K562 (cell line): ENCODE measurements around the gene SOX6. TPM values are rescaled to one million over a fixed set of nuclear protein-coding genes. Genes with fewer than 3 reads are reported as not detected.

Experiments
- ATAC-seq: fragments of 200-7000 bp; cut with Tn5 transposase; 3 replicates; pipeline ENCODE4 v1.9.1; 2020; ENCODE audit warnings: moderate library complexity
- BruUV-seq: library from RNA; stranded (reverse); fragments of 400-500 nt; replicated peaks from 2 replicates; lab custom pipeline; 2021; lab: Mats Ljungman, UMichigan
- CTCF ChIA-PET: fragments of 300-600 bp; formaldehyde crosslinking; extraction: SDS; loops from one replicate; lab custom pipeline; 2021; ENCODE audit warnings: low intra/inter-chr PET ratio; lab: Yijun Ruan, JAX
- POLR2A ChIA-PET: fragments of 300-600, 350-650 bp; sonication (Branson Sonifier 250); formaldehyde crosslinking; extraction: SDS; loops from one replicate; lab custom pipeline; 2021; ENCODE audit warnings: antibody characterized with exemption, inconsistent platforms; lab: Yijun Ruan, JAX
- DNase-seq, 4 experiments: peaks; one replicate each; pipeline versions ENCODE4 v3.0.0 to v3.0.0-alpha.2; 2011 to 2018; ENCODE audit warnings: low spot score in 3 of 4, mixed read lengths in 3 of 4; ENCODE audit errors: extremely low read depth in 1 of 4
- FAIRE-seq: peaks from 2 replicates; lab custom pipeline; 2011; peaks lifted over from hg19 to GRCh38; lab: Jason Lieb, UNC
- H2AFZ ChIP-seq: 2 replicates; pipeline ENCODE4 v1.6.0; 2011; ENCODE audit warnings: low read depth, low read length, control low read depth, inconsistent platforms
- H3K27ac ChIP-seq: fragments of 200-600 bp; 3 replicates; pipeline ENCODE4 v1.8.0; 2011; ENCODE audit warnings: low read depth, mild to moderate bottlenecking, control low read depth, inconsistent platforms, low read length, moderate library complexity, mixed read lengths; ENCODE audit errors: extremely low read depth
- H3K27me3 ChIP-seq, 2 experiments: fragments of 300-600 bp in 1 of 2; 2 replicates in 1 of 2; 3 replicates in 1 of 2; pipeline versions ENCODE4 v1.6.0 to v1.8.0; 2011; ENCODE audit warnings: inconsistent platforms in 2 of 2, low read length in 2 of 2, mild to moderate bottlenecking in 1 of 2, mixed read lengths in 1 of 2, moderate library complexity in 1 of 2; ENCODE audit not compliant: control insufficient read depth in 2 of 2, insufficient read depth in 2 of 2
- H3K36me3 ChIP-seq: fragments of 300-600 bp; 3 replicates; pipeline ENCODE4 v1.8.0; 2011; ENCODE audit warnings: mild to moderate bottlenecking, low read length, inconsistent platforms; ENCODE audit not compliant: control insufficient read depth, insufficient read depth
- H3K4me1 ChIP-seq, 2 experiments: fragments of 200-600 bp in 1 of 2; replicated peaks in 1 of 2; 2 replicates in 1 of 2; 3 replicates in 1 of 2; pipeline versions ENCODE4 v1.5.1 to v1.8.0; 2011; ENCODE audit warnings: inconsistent platforms in 2 of 2, low read length in 2 of 2, mild to moderate bottlenecking in 1 of 2, mixed read lengths in 1 of 2, moderate library complexity in 1 of 2; ENCODE audit not compliant: control insufficient read depth in 2 of 2, insufficient read depth in 2 of 2
- H3K4me2 ChIP-seq: 2 replicates; pipeline ENCODE4 v1.6.1; 2011; ENCODE audit warnings: low read length, control low read depth, inconsistent platforms, mixed read lengths; ENCODE audit not compliant: insufficient read depth
- H3K4me3 ChIP-seq: fragments of 200-600 bp; sonication (generic), shearing (Covaris generic); 2 replicates; pipeline ENCODE4 v1.5.1; 2016; ENCODE audit warnings: control low read depth, inconsistent platforms
- H3K79me2 ChIP-seq: fragments of 200-600 bp; 3 replicates; pipeline ENCODE4 v1.8.0; 2011; ENCODE audit warnings: low read length, inconsistent platforms; ENCODE audit not compliant: control insufficient read depth, insufficient read depth
- H3K9ac ChIP-seq, 2 experiments: 2 replicates each; pipeline versions ENCODE4 v1.6.0 to v1.6.1; 2011; ENCODE audit warnings: low read depth in 2 of 2, low read length in 2 of 2, control low read depth in 1 of 2, inconsistent platforms in 1 of 2, mild to moderate bottlenecking in 1 of 2, mixed read lengths in 1 of 2; ENCODE audit not compliant: insufficient read depth in 1 of 2
- H3K9me1 ChIP-seq: one replicate; pipeline ENCODE4 v1.6.0; 2011; ENCODE audit warnings: inconsistent platforms, mild to moderate bottlenecking, low read length, moderate library complexity; ENCODE audit not compliant: control insufficient read depth, insufficient read depth
- H3K9me3 ChIP-seq: replicated peaks from 2 replicates; pipeline ENCODE4 v1.5.1; 2011; ENCODE audit warnings: low read depth, low read length, inconsistent platforms; ENCODE audit not compliant: control insufficient read depth, insufficient read depth
- H4K20me1 ChIP-seq: replicated peaks from 2 replicates; pipeline ENCODE4 v1.6.1; 2011; ENCODE audit warnings: low read length, inconsistent platforms, mixed read lengths; ENCODE audit not compliant: control insufficient read depth, insufficient read depth
- ETV6 ChIP-seq, 3 experiments: fragments of 150-350 bp in 1 of 3; sonication (generic) in 1 of 3; formaldehyde crosslinking in 1 of 3; IDR thresholded peaks; 2 replicates each; pipeline versions ENCODE4 v1.6.1 to v1.8.0; 2014 to 2022; ENCODE audit warnings: borderline replicate concordance in 2 of 3, low read depth in 2 of 3, antibody characterized with exemption in 1 of 3, low read length in 1 of 3, mild to moderate bottlenecking in 1 of 3, missing genetic modification reagents in 1 of 3
- HNRNPK ChIP-seq: fragments of 200-400 bp; formaldehyde crosslinking; IDR thresholded peaks from one replicate; pipeline ENCODE4 v1.6.1; 2018; ENCODE audit warnings: mild to moderate bottlenecking, low read depth, low read length; ENCODE audit not compliant: poor library complexity, severe bottlenecking
- JUNB ChIP-seq: fragments of 450-650 bp; formaldehyde crosslinking; conservative IDR thresholded peaks from 2 replicates; pipeline ENCODE4 v1.4.0; 2020; ENCODE audit warnings: mild to moderate bottlenecking
- PCBP1 ChIP-seq: fragments of 200-400 bp; formaldehyde crosslinking; IDR thresholded peaks from 2 replicates; pipeline ENCODE4 v1.6.1; 2018; ENCODE audit warnings: mild to moderate bottlenecking, low read depth, low read length; ENCODE audit not compliant: poor library complexity, severe bottlenecking
- PCBP2 ChIP-seq: fragments of 200-400 bp; formaldehyde crosslinking; IDR thresholded peaks from 2 replicates; pipeline ENCODE4 v1.6.1; 2018; ENCODE audit warnings: low read length, low read depth, mild to moderate bottlenecking, moderate library complexity; ENCODE audit not compliant: poor library complexity, severe bottlenecking
- PPARD ChIP-seq: fragments of 250-450 bp; sonication (Bioruptor Pico); IDR thresholded peaks from 2 replicates; pipeline ENCODE4 v1.8.0; 2022; ENCODE audit warnings: inconsistent platforms, mild to moderate bottlenecking, moderate library complexity
- SRF ChIP-seq, 2 experiments: fragments of 250-450, 450-650 bp in 1 of 2; sonication (Bioruptor Pico) in 1 of 2; sonication (generic) in 1 of 2; formaldehyde crosslinking; IDR thresholded peaks; 2 replicates each; pipeline versions ENCODE4 v1.5.0 to v1.5.1; 2020 to 2022; ENCODE audit warnings: mild to moderate bottlenecking in 1 of 2, missing genetic modification reagents in 1 of 2
- ZNF778 ChIP-seq: fragments of 450-650 bp; formaldehyde crosslinking; IDR thresholded peaks from 2 replicates; pipeline ENCODE4 v1.4.0; 2020; ENCODE audit warnings: mild to moderate bottlenecking, moderate library complexity
- ZNF79 ChIP-seq: fragments of 250-450 bp; sonication (Bioruptor Pico); IDR thresholded peaks from 2 replicates; pipeline ENCODE4 v1.4.0; 2020; ENCODE audit warnings: low read depth, mild to moderate bottlenecking, moderate library complexity
- in situ Hi-C: fragments of 300-500 bp; cut with MboI; formaldehyde crosslinking; loops from 4 replicates; pipeline ENCODE4 v1.15.0; 2018; ENCODE audit warnings: inconsistent platforms, mixed read lengths
- intact Hi-C: fragments of 100-400 bp; cut with micrococcal nuclease; formaldehyde crosslinking; loops from 2 replicates; pipeline ENCODE4 v1.14.2; 2022
- polyA plus RNA-seq, 8 experiments: library from polyadenylated mRNA; depleted of rRNA in 4 of 8; stranded (reverse) in 5 of 8; unstranded in 3 of 8; fragments of >200 nt; fragmentation: Nextera tagmentation in 2 of 8; fragmentation: Illumina TruSeq in 1 of 8; extraction: Ambion mirVana in 2 of 8; extraction: Trizol in 1 of 8; gene quantifications; 2 replicates each; pipeline versions ENCODE4 v1.2.1 to v1.2.3, GENCODE V29; 2011 to 2014; ENCODE audit warnings: inconsistent platforms in 1 of 8, missing spikeins in 1 of 8
- total RNA-seq, 7 experiments: library from RNA; depleted of rRNA in 6 of 7; stranded (reverse); fragments of >200 nt in 6 of 7; fragmentation: Illumina TruSeq in 2 of 7; extraction: Trizol in 2 of 7; gene quantifications; 2 replicates each; pipeline versions ENCODE4 v1.2.1 to v1.2.3, GENCODE V29; 2011 to 2021; ENCODE audit warnings: low replicate concordance in 1 of 7

SOX6 gene
- total and polyA plus RNA-seq, 9 of the 15 experiments (the other 6 are each of a cell fraction or from before 2014, with no cell fraction given) = 0.89 to 8.7 (median 5.7) TPM

DNA sequence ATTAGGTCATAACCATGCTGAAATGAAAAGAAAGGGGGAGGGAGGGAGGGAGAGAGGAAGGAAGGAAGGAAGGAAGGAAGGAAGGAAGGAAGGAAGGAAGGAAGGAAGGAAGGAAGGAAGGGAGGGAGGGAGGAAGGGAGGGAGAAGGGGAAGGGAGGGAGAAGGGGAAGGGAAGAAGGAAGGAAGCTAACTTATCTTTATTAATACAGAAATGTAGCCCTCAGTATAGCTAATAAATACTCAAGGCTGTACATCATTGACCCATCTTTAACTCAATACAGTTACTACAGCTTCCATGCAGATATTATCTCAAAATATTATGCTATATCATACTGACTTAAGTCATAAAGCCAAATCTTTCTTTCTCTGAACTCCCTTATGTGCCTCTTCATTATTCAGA is 17.4 kb upstream of the SOX6 start:
- no peaks in the 10 kb centered on the region for H4K20me1 ChIP-seq
- FAIRE-seq (no peak), ATAC-seq (0 out of 3 replicates have a peak, but pooled peaks have one; percentile 10), DNase-seq (no peak)
- peaks cover 6% of the 10 kb centered on the region; the same call in 2 of the 3 replicates for H3K79me2 ChIP-seq
- no peaks in the 10 kb centered on the region for H3K27me3 ChIP-seq
- POLR2A ChIA-PET = no interaction called here
- H3K4me2 ChIP-seq = no peak overlapping the region
- CTCF ChIA-PET = no interaction called here
- TF ChIP-seq PCBP1 (peak; percentile 66), JUNB (CRISPR knock-in tag) (no peak), ZNF778 (no peak), PCBP2 (peak; percentile 85), ETV6 (IDR thresholded peaks at IDR 0.05; ENCODE audit: borderline replicate concordance in 1 of 2, low read depth in 2 of 2, low read length in 1 of 2) (peak in 1 of 2 experiments; percentile 67; a peak in 1 of 4 replicates), ETV6 (CRISPR knock-in tag; IDR thresholded peaks at IDR 0.05; ENCODE audit: borderline replicate concordance) (no peak), ZNF79 (CRISPR knock-in tag) (no peak), SRF (CRISPR knock-in tag; IDR thresholded peaks at IDR 0.05) (no peak), HNRNPK (peak; percentile 62), PPARD (CRISPR knock-in tag) (no peak)
- H3K27ac ChIP-seq = peak overlapping the region; percentile 2; the same call in 1 of the 3 replicates
- peaks cover 5% of the 10 kb centered on the region; the same call in 1 of the 2 replicates for H3K9me3 ChIP-seq
- H2AFZ ChIP-seq = peak overlapping the region; percentile 38; the same call in 1 of the 2 replicates
- intact Hi-C loops (no loop called here), in situ Hi-C loops (no loop called here)
- H3K36me3 ChIP-seq = peaks cover 3% of the 10 kb centered on the region; the same call in 1 of the 3 replicates
- BruUV-seq = no TSS peak
- H3K4me1 ChIP-seq = peaks cover 3 to 14% of the 10 kb centered on the region in 2 experiments; a peak in 3 of 5 replicates
- no peak overlapping the region for H3K9ac ChIP-seq
- H3K9me1 ChIP-seq = no peaks in the 10 kb centered on the region
- no peak overlapping the region for H3K4me3 ChIP-seq
